H9 (cell line): ENCODE results near the gene CES2. TPM values are rescaled to one million over a fixed set of nuclear protein-coding genes. Genes with fewer than 3 reads are reported as not detected.

Experiments
- DNase-seq: peaks from one replicate; pipeline ENCODE4 v3.0.0-alpha.2; 2017
- H2AFZ ChIP-seq: one replicate; pipeline ENCODE4 v1.6.1; 2013; ENCODE audit warnings: mild to moderate bottlenecking, low read length, control low read depth, moderate library complexity
- H2AK5ac ChIP-seq: 2 replicates; pipeline ENCODE4 v1.6.1; 2013; ENCODE audit warnings: low read length, control low read depth, mixed read lengths; ENCODE audit not compliant: insufficient read length
- H2BK120ac ChIP-seq: one replicate; pipeline ENCODE4 v1.6.1; 2013; ENCODE audit warnings: low read depth, mild to moderate bottlenecking, low read length, control low read depth, inconsistent platforms; ENCODE audit not compliant: poor library complexity, severe bottlenecking
- H2BK12ac ChIP-seq: 2 replicates; pipeline ENCODE4 v1.6.1; 2013; ENCODE audit warnings: low read length, control low read depth, mixed read lengths, low read depth; ENCODE audit not compliant: insufficient read length
- H2BK15ac ChIP-seq: 2 replicates; pipeline ENCODE4 v1.6.1; 2013; ENCODE audit warnings: low read depth, low read length, control low read depth
- H2BK20ac ChIP-seq: one replicate; pipeline ENCODE4 v1.6.1; 2013; ENCODE audit warnings: low read depth, mild to moderate bottlenecking, low read length, control low read depth, inconsistent platforms; ENCODE audit not compliant: poor library complexity, severe bottlenecking
- H2BK5ac ChIP-seq: 2 replicates; pipeline ENCODE4 v1.6.1; 2013; ENCODE audit warnings: low read length, control low read depth, mixed read lengths; ENCODE audit not compliant: insufficient read length
- H3K14ac ChIP-seq: 2 replicates; pipeline ENCODE4 v1.6.1; 2013; ENCODE audit warnings: low read length, control low read depth; ENCODE audit not compliant: insufficient read depth
- H3K18ac ChIP-seq: 2 replicates; pipeline ENCODE4 v1.6.1; 2013; ENCODE audit warnings: low read depth, mild to moderate bottlenecking, mixed read lengths, low read length, control low read depth; ENCODE audit not compliant: insufficient read length
- H3K23ac ChIP-seq: 2 replicates; pipeline ENCODE4 v1.6.1; 2013; ENCODE audit warnings: low read length, control low read depth, mixed read lengths, low read depth; ENCODE audit not compliant: insufficient read length
- H3K23me2 ChIP-seq: 2 replicates; pipeline ENCODE4 v1.6.1; 2013; ENCODE audit warnings: low read depth, mild to moderate bottlenecking, mixed read lengths, low read length, control low read depth; ENCODE audit not compliant: insufficient read length, poor library complexity, severe bottlenecking
- H3K27ac ChIP-seq: 2 replicates; pipeline ENCODE4 v1.5.1; 2013; ENCODE audit warnings: low read length, control low read depth, mixed read lengths, low read depth; ENCODE audit not compliant: insufficient read length
- H3K27me3 ChIP-seq: 2 replicates; pipeline ENCODE4 v1.6.1; 2013; ENCODE audit warnings: low read length, control low read depth, inconsistent platforms; ENCODE audit not compliant: insufficient read depth
- H3K4ac ChIP-seq: 2 replicates; pipeline ENCODE4 v1.6.1; 2013; ENCODE audit warnings: low read depth, mild to moderate bottlenecking, control low read depth, inconsistent platforms, low read length, moderate library complexity
- H3K4me1 ChIP-seq: 2 replicates; pipeline ENCODE4 v1.6.1; 2013; ENCODE audit warnings: low read length, control low read depth, inconsistent platforms; ENCODE audit not compliant: insufficient read depth
- H3K4me2 ChIP-seq: 2 replicates; pipeline ENCODE4 v1.6.1; 2013; ENCODE audit warnings: low read length, control low read depth, mixed read lengths; ENCODE audit not compliant: insufficient read length, insufficient read depth
- H3K56ac ChIP-seq: 2 replicates; pipeline ENCODE4 v1.6.1; 2013; ENCODE audit warnings: low read depth, mild to moderate bottlenecking, mixed read lengths, low read length, control low read depth; ENCODE audit not compliant: insufficient read length
- H3K79me1 ChIP-seq: 2 replicates; pipeline ENCODE4 v1.6.1; 2013; ENCODE audit warnings: low read depth, mild to moderate bottlenecking, moderate library complexity, low read length, control low read depth, inconsistent platforms; ENCODE audit not compliant: insufficient read depth, poor library complexity, severe bottlenecking
- H3K79me2 ChIP-seq: 2 replicates; pipeline ENCODE4 v1.6.1; 2013; ENCODE audit warnings: low read length, control low read depth, inconsistent platforms; ENCODE audit not compliant: insufficient read depth
- H3K9ac ChIP-seq: 2 replicates; pipeline ENCODE4 v1.6.1; 2013; ENCODE audit warnings: low read length, control low read depth, mixed read lengths; ENCODE audit not compliant: insufficient read length; ENCODE audit errors: extremely low read depth
- H3K9me3 ChIP-seq: one replicate; pipeline ENCODE4 v1.6.1; 2013; ENCODE audit warnings: low read depth, low read length, inconsistent platforms; ENCODE audit not compliant: control insufficient read depth
- H3T11ph ChIP-seq: one replicate; pipeline ENCODE4 v1.6.1; 2013; ENCODE audit warnings: mild to moderate bottlenecking, low read length, control low read depth, inconsistent platforms
- H4K20me1 ChIP-seq: one replicate; pipeline ENCODE4 v1.6.1; 2013; ENCODE audit not compliant: control insufficient read depth, insufficient read length, insufficient read depth
- H4K5ac ChIP-seq: 2 replicates; pipeline ENCODE4 v1.6.1; 2013; ENCODE audit warnings: low read depth, mild to moderate bottlenecking, mixed read lengths, low read length, control low read depth; ENCODE audit not compliant: insufficient read length
- H4K8ac ChIP-seq: replicated peaks from 2 replicates; pipeline ENCODE4 v1.6.1; 2013; ENCODE audit warnings: low read length, control low read depth, mixed read lengths, low read depth; ENCODE audit not compliant: insufficient read length
- H4K91ac ChIP-seq: 2 replicates; pipeline ENCODE4 v1.6.1; 2013; ENCODE audit warnings: low read depth, mild to moderate bottlenecking, moderate library complexity, mixed read lengths, low read length, control low read depth; ENCODE audit not compliant: insufficient read length
- H3K27ac Mint-ChIP-seq, 3 experiments: 2 replicates in 2 of 3; 3 replicates in 1 of 3; pipeline ENCODE4 v1.8.0; 2020 to 2021; ENCODE audit warnings: mixed read lengths in 3 of 3, mild to moderate bottlenecking in 1 of 3, moderate library complexity in 1 of 3
- H3K27me3 Mint-ChIP-seq: 2 replicates; pipeline ENCODE4 v1.8.0; 2021; ENCODE audit warnings: low read depth, mild to moderate bottlenecking, moderate library complexity, mixed read lengths
- H3K36me3 Mint-ChIP-seq, 3 experiments: 2 replicates in 2 of 3; 3 replicates in 1 of 3; pipeline ENCODE4 v1.8.0; 2020 to 2021; ENCODE audit warnings: low read depth in 3 of 3, mixed read lengths in 3 of 3; ENCODE audit not compliant: insufficient read depth in 1 of 3
- H3K4me1 Mint-ChIP-seq, 2 experiments: 2 replicates each; pipeline ENCODE4 v1.8.0; 2020; ENCODE audit warnings: mixed read lengths in 2 of 2
- H3K4me3 Mint-ChIP-seq, 2 experiments: 2 replicates in 1 of 2; 3 replicates in 1 of 2; pipeline ENCODE4 v1.8.0; 2020 to 2021; ENCODE audit warnings: mild to moderate bottlenecking in 2 of 2, mixed read lengths in 2 of 2, moderate library complexity in 1 of 2
- H3K9me3 Mint-ChIP-seq, 2 experiments: 2 replicates in 1 of 2; 3 replicates in 1 of 2; pipeline ENCODE4 v1.8.0; 2020; ENCODE audit warnings: mild to moderate bottlenecking in 2 of 2, mixed read lengths in 2 of 2, moderate library complexity in 1 of 2
- CTCF ChIP-seq: fragments of 200-600 bp; sonication (generic); conservative IDR thresholded peaks from 3 replicates; pipeline ENCODE4 v1.8.0; 2021; ENCODE audit warnings: antibody characterized with exemption, mild to moderate bottlenecking
- WGBS: extraction: QIAGEN DNeasy Blood & Tissue Kit; methylation state at CpG from one replicate; pipeline ENCODE4 v1.1.7; 2013; ENCODE audit warnings: missing lambda C conversion rate, low lambda C conversion rate, mixed read lengths; ENCODE audit not compliant: insufficient read length; ENCODE audit errors: extremely low coverage; 5-methylcytosine and 5-hydroxymethylcytosine counted together
- total RNA-seq: library from RNA; stranded (reverse); gene quantifications from 2 replicates; pipeline ENCODE4 v1.2.1, GENCODE V29; 2021

Gene CES2
- total RNA-seq, 1 experiment from 2014 or later, result 28.2 TPM

- H4K20me1 ChIP-seq, result no peaks in the 10 kb centered on the region
- no peaks in the 10 kb centered on the region for H3K79me2 ChIP-seq
- H3K23ac ChIP-seq, result no peak overlapping the region
- no peak overlapping the region for H4K5ac ChIP-seq
- H3K9ac ChIP-seq, result no peak overlapping the region
- H3K4me1 Mint-ChIP-seq, result peaks cover 2 to 15% of the 10 kb centered on the region in 2 experiments; a peak in 3 of 4 replicates
- H3K4me1 ChIP-seq, result no peaks in the 10 kb centered on the region
- no peaks in the 10 kb centered on the region for H3K23me2 ChIP-seq
- no CpG with 5 or more reads among the region's 14 CpGs for WGBS
- no peak for TF ChIP-seq CTCF
- no peak overlapping the region for H2BK15ac ChIP-seq
- H3K9me3 Mint-ChIP-seq, result no peaks in the 10 kb centered on the region
- H3K27ac Mint-ChIP-seq, result peak overlapping the region in 1 of 3 experiments; percentile 35; a peak in 1 of 7 replicates
- no peak overlapping the region for H2BK20ac ChIP-seq
- H3T11ph ChIP-seq, result no peak overlapping the region
- H3K27ac ChIP-seq, result no peak overlapping the region
- H3K4me3 Mint-ChIP-seq, result no peak overlapping the region
- H2BK12ac ChIP-seq, result no peak overlapping the region
- H3K27me3 ChIP-seq, result no peaks in the 10 kb centered on the region
- H4K91ac ChIP-seq, result no peak overlapping the region
- H3K4me2 ChIP-seq, result no peak overlapping the region
- H3K4ac ChIP-seq, result no peak overlapping the region
- H3K14ac ChIP-seq, result no peak overlapping the region
- H2AFZ ChIP-seq, result no peak overlapping the region
- H3K18ac ChIP-seq, result no peak overlapping the region
- DNase-seq, result no peak
- no peaks in the 10 kb centered on the region for H3K9me3 ChIP-seq
- no peak overlapping the region for H2AK5ac ChIP-seq
- H2BK5ac ChIP-seq, result no peak overlapping the region
- no peak overlapping the region for H4K8ac ChIP-seq
- H3K79me1 ChIP-seq, result no peaks in the 10 kb centered on the region
- H2BK120ac ChIP-seq, result no peak overlapping the region
- H3K27me3 Mint-ChIP-seq, result peaks cover 26% of the 10 kb centered on the region
- H3K56ac ChIP-seq, result no peak overlapping the region
- H3K36me3 Mint-ChIP-seq, result no peaks in the 10 kb centered on the region
These were observed 26.4 kb upstream of the CES2 start for GRCh38 chr16:66908762-66909559.
